ENCODE results near the gene RO60.

The RO60 gene

DNA sequence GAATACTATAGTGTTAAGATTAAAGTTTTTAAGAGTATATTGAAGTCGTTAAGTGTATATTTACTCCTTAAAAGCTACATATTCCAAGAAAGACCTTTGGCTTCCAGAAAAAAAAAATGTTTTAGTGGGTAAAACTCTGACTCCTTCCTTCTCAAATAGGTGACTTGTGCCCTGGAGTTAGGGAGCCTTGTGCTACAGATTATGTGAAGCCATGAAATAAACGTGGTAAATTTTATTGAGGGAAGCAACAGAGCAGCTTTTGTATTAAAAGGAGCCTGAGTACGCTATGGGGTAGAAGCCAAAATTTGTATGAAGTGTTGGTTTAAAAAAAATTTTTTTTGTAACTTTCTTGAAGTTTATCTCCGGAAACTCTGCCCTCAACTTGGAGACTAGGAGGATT lies 994 bp downstream of the RO60 start:
- no peak for DNase-seq (ENCODE audit: low read depth in 2 of 2, low spot score in 1 of 2)

DNA sequence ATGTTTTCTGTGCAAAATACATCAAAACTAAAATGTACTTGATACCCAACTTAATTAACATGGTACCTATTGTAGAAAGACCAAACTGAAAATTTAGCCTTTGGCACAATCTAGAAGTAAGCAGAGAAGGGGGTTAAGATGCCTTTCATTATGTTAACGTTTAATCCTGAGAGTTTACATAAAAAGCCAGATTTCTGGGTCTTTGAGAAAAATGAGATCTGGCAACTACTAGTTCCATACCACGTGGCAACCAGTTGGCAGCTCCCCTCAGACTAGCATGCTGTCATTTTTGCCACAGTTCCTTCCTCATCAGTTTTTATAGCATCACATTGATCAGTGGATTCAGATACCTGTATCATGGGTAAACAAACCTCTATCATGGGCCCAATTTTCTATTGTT lies 1.5 kb downstream of the RO60 start:
- no peak for DNase-seq (ENCODE audit: low read depth in 2 of 2, low spot score in 1 of 2)

DNA sequence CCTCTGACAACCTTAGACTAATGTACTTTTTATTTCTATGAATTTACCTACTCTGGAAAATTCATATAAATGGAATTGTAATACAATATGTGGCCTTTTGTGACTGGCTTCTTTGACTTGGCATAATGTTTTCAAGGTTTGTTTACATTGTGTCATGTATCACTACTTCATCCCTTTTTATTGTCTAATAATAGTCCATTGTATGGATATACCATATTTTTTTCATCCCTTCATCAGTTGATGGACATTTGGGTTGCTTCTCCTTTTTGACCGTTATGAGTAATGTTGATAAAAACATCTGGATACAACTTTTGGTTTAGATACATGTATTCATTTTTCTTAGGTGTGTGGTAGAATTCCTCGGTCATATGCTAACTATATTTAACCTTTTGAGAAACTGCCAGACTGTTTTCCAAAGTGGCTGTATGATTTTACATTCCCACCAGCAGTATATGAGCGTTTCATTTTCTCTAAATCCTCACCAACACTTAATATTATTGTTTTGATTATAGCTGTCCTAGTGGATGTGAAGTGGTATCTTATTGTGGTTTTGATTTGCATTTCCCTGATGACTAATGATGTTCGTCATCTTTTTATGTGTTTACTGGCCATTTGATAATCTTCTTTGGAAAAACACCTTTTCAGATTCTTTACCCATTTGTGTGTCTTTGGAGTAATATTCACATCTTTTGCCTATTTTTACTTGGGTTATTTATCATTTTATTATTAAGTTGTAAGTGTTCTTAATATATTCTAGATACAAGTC lies 3.5 kb downstream of the RO60 start:
- DNase-seq (ENCODE audit: low read depth in 2 of 2, low spot score in 1 of 2) = no peak

DNA sequence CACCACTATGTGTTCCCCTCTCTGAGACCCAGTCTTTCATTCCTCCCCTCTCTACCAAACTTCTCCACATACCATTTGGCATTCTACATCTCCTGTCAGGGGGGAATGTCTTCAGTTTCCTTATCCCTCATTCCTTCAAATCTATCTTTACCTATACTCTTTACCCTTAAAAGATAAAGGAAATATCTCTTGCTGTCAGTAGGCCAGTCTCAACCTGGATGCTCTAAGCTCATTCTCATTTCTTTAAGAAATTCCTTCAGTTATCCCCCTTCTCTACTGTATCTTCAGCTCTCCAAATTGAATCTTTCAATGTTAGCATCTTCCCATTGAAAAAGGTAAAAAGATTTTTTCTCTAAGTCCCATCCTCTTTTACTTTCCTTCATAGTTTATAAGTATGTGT lies 6.5 kb downstream of the RO60 start:
- DNase-seq (ENCODE audit: low read depth in 2 of 2, low spot score in 1 of 2) = no peak

DNA sequence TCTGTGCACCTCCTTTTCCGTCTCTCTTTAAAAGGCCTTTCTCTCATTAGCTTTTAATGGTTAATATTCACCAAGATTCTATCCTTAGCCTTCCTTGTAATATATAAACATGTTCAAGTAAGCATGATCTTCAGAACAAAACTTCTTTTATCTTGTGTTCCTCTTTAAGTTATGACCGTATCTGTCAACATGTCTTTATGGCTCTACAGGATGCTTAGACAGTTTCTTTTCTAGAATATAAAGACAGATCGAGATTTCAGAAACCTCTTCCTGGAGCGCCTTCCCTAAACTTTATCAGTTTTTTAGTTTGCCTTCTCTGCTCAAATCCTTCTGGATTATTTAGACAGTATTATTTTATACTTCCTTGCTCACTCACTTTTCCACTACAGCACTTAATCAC lies 7.2 kb downstream of the RO60 start:
- DNase-seq (ENCODE audit: low read depth in 2 of 2, low spot score in 1 of 2) = no peak

DNA sequence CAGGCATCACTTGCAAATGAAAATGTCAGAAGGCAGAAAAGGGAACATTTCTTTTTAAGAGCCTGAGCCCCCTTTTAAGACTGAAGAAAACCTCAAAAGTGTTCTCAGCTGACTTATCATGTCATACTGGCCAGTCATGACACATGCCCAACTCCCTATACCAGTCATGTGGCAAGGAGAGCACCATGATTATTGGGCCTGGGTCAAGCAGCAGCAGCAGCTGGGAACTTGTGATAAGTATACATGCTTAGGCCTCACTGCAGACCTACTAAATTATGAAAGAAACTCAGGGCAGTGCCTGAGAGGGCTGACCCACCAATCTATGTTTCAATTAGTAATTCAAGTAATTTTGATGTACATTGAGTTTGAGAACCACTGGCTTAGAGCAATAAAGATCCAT lies 8.6 kb downstream of the RO60 start:
- DNase-seq (ENCODE audit: low read depth in 2 of 2, low spot score in 1 of 2) = no peak

DNA sequence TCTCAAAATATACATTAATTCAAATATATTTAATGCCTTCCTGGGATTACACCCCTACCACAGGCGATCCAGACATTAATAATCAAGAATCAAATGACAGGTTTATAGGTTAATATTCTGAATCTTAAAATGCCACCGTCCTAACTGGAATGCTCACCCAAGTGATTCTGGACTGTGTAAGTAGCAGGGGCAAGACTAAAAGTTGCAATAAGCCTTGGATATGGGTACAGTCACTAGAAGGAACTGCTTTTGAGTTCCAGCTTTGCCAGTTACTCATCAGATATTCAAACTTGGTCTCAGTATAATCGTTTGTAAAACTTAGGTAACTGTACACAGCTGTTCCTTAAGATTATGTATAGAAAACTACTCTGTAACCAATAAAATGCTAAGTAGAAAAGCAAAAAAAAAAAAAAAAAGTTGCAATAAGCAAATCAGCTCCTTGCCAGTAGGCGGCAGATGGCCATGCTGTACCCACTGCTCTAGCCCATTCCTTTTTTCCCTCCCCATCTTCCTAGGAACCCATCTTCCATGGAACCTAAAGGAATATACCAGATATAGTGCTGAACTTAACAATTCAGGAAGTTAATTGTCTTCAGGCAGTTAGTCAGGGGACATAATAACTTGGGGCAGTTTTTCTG lies 10.5 kb downstream of the RO60 start:
- DNase-seq (ENCODE audit: low read depth in 2 of 2, low spot score in 1 of 2) = no peak

DNA sequence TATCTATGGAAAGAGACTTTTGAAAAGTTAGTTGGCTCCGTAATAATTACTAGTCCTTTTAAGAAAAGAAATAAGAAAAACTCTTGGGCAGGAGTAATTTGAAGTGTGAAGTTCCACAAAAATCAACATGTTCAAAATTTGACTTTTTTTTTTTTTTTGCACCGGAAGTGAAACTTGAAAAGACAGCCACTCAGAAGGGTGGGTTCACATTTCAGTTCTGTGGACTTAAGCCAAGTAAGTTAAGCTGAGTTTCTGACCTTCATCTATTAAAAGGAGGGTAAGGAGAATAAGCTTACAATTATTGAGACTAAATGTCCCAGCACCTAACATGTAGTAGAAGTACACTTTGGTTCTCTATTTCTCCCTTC lies 11.0 kb downstream of the RO60 start:
- no peak for DNase-seq (ENCODE audit: low read depth in 2 of 2, low spot score in 1 of 2)

DNA sequence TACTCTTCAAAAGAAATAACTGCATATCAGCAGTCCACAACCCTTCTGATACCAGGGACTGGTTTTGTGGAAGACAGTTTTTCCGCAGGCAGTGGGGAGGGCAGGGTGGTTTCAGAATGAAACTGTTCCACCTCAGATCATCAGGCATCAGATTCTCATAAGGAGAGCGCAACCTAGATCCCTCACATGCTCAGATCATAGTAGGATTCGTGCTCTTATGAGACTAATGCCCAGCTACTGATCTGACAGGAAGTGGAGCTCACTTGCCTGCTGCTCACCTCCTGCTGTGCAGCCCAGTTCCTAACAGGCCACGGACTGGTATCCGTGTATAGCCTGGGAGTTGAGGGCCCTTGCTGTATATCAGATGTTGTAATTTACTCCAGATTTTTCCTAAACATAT lies 11.5 kb downstream of the RO60 start:
- no peak for DNase-seq (ENCODE audit: low read depth in 2 of 2, low spot score in 1 of 2)

DNA sequence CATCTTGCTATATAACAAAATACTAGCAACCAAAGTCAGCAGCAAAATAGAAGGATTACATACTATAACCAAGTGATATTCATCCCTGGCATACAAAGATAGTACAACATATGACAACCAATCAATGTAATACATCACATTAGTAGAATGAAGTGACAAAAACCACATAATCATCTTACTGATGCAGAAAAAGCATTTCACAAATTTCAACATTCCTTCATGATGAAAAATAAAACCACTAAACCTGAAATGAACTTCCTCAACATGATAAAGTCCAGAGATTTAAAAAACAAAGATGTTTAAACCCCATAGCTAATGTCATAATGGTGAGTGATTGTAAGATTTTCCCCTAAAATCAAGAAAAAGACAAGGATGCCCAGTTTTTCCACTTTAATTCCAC lies 18.6 kb downstream of the RO60 start:
- no peak for DNase-seq (ENCODE audit: low read depth in 2 of 2, low spot score in 1 of 2)

DNA sequence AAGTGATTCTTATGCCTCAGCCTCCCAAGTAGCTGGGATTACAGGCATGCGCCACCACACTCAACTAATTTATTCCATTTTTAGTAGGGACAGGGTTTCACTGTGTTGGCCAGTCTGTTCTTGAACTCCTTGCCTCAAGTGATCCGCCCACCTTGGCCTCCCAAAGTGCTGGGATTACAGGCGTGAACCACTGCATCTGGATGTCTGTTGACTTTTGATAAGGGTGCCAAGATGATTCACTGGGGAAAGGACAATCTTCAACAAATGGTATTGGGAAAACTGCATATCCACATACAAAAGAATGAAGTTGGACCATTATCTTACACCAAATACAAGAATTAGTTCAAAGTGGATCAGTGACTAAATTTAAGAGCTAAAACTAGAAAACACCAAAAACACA lies 19.8 kb downstream of the RO60 start:
- DNase-seq (ENCODE audit: low read depth in 2 of 2, low spot score in 1 of 2) = no peak

DNA sequence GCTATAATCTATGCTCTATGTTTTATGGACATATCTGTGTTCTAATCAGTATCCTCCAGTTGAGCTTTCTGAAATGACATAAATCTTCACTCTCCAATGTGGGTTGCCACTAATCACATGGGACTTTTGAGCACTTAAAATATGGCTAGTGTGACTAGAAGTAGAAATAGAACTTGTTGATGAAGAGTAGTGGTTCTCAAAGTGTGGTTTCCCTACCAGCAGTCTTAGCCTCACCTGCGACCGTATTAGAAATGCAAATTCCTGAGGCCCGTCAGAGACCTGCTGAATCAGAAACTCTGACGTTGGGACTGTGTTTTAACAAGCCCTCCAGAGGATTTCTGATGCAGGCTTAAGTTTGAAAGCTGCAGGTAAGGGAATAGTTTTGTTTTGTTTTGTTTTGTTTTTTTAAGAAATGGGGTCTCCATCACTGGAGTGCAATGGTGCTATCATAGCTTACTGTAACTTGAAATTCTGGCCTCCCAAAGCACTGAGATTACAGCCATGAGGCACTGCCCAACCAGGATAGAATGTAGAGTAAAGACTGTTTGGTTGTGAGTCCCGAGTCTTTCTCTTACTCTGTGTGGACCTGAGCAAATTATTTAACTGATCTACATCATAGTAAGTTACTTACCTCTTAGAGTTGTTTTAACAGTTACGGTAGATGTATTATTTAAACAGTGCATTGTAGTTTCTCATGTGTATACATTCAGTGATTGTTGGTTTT lies 24.1 kb downstream of the RO60 start:
- DNase-seq (ENCODE audit: low read depth in 2 of 2, low spot score in 1 of 2) = no peak

DNA sequence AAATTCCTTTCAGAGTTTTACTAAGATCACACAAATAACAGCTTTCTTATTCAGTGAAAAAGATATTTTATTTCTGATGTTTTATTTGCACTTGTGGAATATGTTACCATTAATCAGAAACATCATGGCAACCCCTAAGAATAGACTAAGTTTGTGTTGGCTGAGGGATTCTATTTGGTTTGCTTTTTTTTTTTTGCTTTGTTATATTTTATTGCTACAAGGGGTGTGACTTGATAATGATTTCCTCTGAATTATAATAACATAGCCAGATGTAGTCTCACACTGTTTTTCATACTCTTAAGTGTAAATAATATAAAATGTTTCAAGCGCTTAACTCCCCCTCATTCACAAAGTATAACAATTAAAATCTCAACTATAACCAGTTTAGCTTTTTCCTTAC lies 25.9 kb downstream of the RO60 start:
- DNase-seq (ENCODE audit: low read depth in 2 of 2, low spot score in 1 of 2) = no peak

DNA sequence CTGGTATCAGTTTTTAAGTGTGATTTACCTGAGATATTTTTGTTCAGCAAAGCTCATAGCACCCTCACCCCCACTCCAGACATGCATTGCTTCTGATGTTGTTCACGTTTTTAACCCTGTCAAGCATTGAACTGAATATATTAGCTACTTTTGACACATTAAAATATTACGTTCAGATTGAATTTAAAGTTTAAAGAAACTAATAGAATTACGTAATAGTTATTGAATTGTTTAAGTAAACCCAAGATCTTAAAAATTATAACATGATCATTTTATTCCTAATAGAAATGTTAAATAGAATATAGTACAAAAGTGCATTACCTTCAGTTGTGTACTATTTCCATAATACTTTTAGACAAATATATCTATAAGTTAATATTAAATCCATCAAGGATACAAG lies 26.9 kb downstream of the RO60 start:
- no peak for DNase-seq (ENCODE audit: low read depth in 2 of 2, low spot score in 1 of 2)

DNA sequence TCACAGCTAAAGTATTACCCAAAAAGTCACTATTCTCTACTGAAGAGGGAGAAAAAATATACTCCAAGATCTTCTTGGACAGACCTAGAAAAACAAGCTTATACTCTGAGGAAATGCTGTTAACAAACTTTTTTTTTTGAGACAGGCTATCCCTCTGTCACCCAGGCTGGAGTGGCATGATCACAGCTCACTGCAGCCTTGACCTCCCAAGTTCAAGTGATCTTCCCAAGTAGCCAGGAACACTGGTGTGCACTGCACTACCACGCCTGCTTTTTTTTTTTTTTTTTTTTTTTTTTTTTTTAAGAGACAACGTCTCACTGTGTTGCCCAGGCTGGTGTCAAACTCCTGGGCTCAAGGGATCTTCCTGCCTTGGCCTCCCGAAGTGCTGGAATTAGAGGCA lies 28.5 kb downstream of the RO60 start:
- DNase-seq (ENCODE audit: low read depth in 2 of 2, low spot score in 1 of 2) = no peak

DNA sequence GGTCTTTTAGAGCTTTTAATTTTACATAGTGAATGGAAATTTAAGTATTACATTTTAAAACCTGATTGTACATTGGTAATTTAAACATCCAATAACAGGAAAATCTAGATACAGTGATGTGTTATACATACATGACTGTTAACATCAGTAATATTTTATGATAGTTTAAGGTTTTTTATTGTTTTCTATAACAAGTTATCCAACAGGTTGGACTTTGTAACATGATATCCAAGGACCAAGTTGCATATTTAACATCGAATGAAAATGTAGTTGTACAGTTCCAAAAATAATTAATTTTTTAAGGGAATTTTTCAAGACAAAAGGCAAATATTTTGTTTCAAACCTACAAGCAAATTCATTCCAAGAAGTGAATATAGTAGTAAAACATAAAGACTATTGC lies 31.5 kb downstream of the RO60 start:
- no peak for DNase-seq (ENCODE audit: low read depth in 2 of 2, low spot score in 1 of 2)

DNA sequence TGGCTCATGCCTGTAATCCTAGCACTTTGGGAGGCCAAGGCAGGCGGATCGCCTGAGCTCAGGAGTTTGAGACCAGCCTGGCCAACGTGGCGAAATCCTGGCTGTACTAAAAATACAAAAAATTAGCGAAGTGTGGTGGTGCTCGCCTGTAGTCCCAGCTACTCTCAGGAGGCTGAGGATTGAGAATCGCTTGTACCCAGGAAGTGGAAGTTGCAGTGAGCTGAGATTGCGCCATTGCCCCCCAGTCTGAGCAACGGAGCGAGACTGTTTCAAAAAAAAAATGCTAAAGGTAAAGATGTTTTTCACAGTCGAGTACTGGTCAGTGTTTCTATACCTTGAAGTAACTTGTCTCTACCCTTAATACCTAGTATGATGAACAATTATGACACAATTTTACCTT lies 34.7 kb downstream of the RO60 start:
- no peak for DNase-seq (ENCODE audit: low read depth in 2 of 2, low spot score in 1 of 2)

DNA sequence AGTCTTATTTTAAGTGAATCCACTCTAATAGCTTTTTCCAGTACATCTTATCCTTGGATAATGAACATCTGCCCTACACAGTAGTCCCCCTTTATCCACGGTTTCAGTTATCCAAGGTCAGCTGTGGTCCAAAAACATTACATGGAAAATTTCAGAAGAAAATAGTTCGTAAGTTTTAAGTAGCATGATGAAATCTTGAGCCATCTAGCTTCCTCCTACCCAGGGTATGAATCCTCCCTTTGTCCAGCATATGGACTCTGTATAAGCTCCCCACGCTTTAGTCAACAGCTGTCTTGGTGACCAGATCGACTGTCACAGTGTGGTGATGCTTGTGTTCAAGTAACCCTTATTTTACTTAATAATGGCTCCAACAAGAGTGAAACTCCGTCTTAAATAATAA lies 43.2 kb downstream of the RO60 start:
- no peak for DNase-seq (ENCODE audit: low read depth in 2 of 2, low spot score in 1 of 2)

DNA sequence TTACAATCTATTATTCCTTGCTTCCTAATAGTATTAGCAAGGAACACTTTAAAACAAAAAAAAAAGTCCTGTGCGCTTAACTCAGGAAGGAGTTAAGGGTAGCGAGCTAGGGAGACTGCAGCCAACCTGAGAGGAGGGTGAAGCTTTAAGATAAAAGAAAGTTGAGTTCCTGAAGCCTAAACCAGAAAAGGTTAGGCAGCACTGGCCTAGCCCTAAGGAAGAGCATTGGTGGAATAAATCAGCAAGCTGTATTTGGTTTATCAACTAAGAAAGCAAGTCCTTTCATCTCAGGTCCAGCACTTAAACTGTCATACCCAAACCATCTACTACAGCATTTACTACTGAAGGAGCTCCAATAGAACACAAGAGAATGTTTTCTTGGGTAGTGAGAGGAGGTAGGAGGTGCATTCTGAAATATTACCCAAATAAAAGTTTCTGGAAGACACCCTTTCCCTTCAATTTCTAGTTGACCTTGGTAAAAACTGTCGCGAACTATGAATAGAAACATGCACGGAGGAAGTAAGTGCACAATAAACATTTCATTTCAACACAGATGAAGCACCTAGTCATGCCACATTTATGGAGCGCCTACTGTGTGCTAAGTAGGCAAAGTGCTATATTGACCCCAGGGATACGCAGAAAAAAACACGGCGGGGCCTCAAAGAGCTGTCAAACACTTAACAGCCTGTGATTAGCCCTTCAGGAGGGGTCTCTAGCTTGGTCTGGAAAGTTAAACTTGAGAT lies 44.5 kb downstream of the RO60 start:
- no peak for DNase-seq (ENCODE audit: low read depth in 2 of 2, low spot score in 1 of 2)

DNA sequence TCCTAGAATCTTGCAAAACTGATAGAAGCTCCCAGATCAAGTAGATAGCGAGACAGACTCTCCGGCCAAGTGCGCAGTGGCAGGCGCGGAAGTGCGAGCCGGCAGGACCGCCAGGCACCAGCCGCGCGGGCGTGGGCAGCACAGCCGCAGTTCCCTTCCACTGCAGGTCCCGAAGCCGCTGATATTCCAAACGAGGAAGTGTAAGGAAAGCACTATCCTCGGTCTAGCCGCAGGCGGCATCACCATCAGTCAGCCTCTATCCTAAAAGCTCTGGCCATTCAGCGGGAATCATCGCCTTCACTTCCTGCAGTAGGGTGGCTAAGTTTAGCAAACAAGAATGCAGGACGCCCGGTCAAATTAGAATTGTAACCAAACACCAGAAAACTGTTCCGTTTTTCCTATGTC lies 45.1 kb downstream of the RO60 start:
- DNase-seq (ENCODE audit: low read depth in 2 of 2, low spot score in 1 of 2) = no peak

DNA sequence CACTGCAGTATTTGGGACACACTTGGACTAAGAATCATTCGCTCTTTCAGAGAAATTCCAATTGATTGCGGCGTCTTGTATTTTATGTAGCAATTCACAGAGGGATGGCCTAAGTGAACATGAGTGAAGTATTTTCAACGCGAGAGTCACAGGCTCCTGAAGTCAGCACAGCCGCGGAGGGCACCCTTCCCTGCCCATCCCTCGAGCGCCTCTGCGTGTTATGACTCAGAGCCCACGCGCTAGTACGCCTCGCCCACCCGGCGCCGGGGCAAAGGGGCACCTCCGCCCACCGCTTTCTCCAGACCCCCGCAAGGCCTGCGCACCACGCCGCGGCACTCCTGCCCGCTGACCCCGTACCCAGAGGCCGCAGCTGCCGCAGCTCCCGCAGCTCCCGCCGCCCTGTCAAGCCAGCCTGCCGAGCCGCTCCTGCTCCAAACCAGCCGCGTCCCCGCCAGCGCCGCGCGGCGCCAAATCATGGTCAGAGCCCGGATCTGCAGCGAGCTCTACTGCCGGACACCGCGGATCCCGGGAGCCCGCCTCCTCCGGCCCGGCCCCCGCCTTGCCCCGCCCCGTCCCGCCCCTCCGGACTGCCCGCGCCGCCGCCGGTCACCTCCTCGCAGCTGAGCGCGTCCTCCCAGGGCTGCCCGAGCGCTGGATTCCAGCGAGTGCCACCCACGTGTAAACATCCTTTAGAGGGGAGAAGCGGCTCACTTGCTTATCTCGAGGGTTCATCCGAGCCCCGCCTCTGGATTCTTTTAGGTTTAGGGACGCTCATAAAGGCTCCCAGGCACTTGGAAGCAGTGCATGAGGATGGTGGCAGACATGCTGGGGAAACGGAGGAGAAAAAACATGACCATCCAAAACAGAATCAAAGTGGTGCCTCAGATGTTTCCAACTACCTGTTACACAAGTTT lies 45.8 kb downstream of the RO60 start, which contains the start of gene GLRX2:
GLRX2 (minus strand) TSS at position 508 of the 914 bp plus-strand sequence; CDS start at position 476, 32 bp downstream.
- DNase-seq (ENCODE audit: low read depth in 2 of 2, low spot score in 1 of 2) = peak; percentile 47 to 62
